ENCODE data around the gene SPRY2.

- TF ChIP-seq ZNF548 (tag by site-specific recombination; IDR thresholded peaks at IDR 0.05) (no peak), YY2 (tag by site-specific recombination; IDR thresholded peaks at IDR 0.05) (no peak), CTCF (tag by site-specific recombination; IDR thresholded peaks at IDR 0.05) (no peak), ZBTB11 (tag by site-specific recombination; conservative IDR thresholded peaks at IDR 0.05; ENCODE audit: low read depth) (no peak), ZNF362 (tag by site-specific recombination; IDR thresholded peaks at IDR 0.05) (no peak), ZFP37 (tag by site-specific recombination; IDR thresholded peaks at IDR 0.05) (no peak), ZNF510 (tag by site-specific recombination; IDR thresholded peaks at IDR 0.05; ENCODE audit: insufficient replicate concordance) (no peak), PRDM10 (tag by site-specific recombination; IDR thresholded peaks at IDR 0.05) (no peak), ZNF639 (tag by site-specific recombination; IDR thresholded peaks at IDR 0.05) (no peak)
Observed at GRCh38 chr13:80374901-80375300, 34.0 kb upstream of the SPRY2 start.
